Activated CD4-positive, alpha-beta T cell treated with anti-CD3 and anti-CD28 coated beads for 1 hour (primary cell): ENCODE results near the gene RASAL2.
"Not testable (repeated sequence)": the region's sequence is repeated elsewhere in the genome, so short reads cannot be mapped to it uniquely, and the experiment has no call there.

Experiments used
- DNase-seq: peaks from one replicate; pipeline ENCODE4 v3.0.0-alpha.2; 2020

Gene RASAL2

GRCh38 chr1:178168536-178168935 is 74.6 kb downstream of the RASAL2 start:
- no peak for DNase-seq

- no peak for DNase-seq
Observed at GRCh38 chr1:178169649-178170048, 75.7 kb downstream of the RASAL2 start.

GRCh38 chr1:178172939-178173338 is 79.0 kb downstream of the RASAL2 start:
- DNase-seq: no peak

- no peak for DNase-seq
Observed at GRCh38 chr1:178174539-178174938, 80.6 kb downstream of the RASAL2 start.

GRCh38 chr1:178180405-178180804 is 86.5 kb downstream of the RASAL2 start:
- no peak for DNase-seq

GRCh38 chr1:178183796-178184195 is 89.9 kb downstream of the RASAL2 start:
- no peak for DNase-seq

- no peak for DNase-seq
Observed at GRCh38 chr1:178188306-178188705, 94.4 kb downstream of the RASAL2 start.

GRCh38 chr1:178189814-178190213 is 95.9 kb downstream of the RASAL2 start:
- DNase-seq: no peak

- no peak for DNase-seq
Observed at GRCh38 chr1:178190881-178191280, 97.0 kb downstream of the RASAL2 start.

GRCh38 chr1:178192686-178193085 is 98.8 kb downstream of the RASAL2 start:
- DNase-seq: no peak

GRCh38 chr1:178196631-178197030 is 102.7 kb downstream of the RASAL2 start:
- no peak for DNase-seq

GRCh38 chr1:178202095-178202494 is 108.2 kb downstream of the RASAL2 start:
- not testable (repeated sequence) for DNase-seq

- not testable (repeated sequence) for DNase-seq
Observed at GRCh38 chr1:178202546-178202945, 108.6 kb downstream of the RASAL2 start.

GRCh38 chr1:178208269-178208856 is 114.5 kb downstream of the RASAL2 start:
- not testable (repeated sequence) for DNase-seq

- no peak for DNase-seq
Observed at GRCh38 chr1:178209935-178210334, 116.0 kb downstream of the RASAL2 start.

- no peak for DNase-seq
Observed at GRCh38 chr1:178218550-178218949, 124.6 kb downstream of the RASAL2 start.

- no peak for DNase-seq
Observed at GRCh38 chr1:178220094-178220493, 126.2 kb downstream of the RASAL2 start.

- no peak for DNase-seq
Observed at GRCh38 chr1:178223289-178223688, 129.4 kb downstream of the RASAL2 start.

GRCh38 chr1:178224358-178224757 is 130.5 kb downstream of the RASAL2 start:
- DNase-seq: no peak

GRCh38 chr1:178230881-178231409 is 137.0 kb downstream of the RASAL2 start:
- DNase-seq: no peak

- DNase-seq: no peak
Observed at GRCh38 chr1:178232108-178232507, 138.2 kb downstream of the RASAL2 start.

GRCh38 chr1:178232949-178233348 is 139.0 kb downstream of the RASAL2 start:
- DNase-seq: no peak

GRCh38 chr1:178237121-178237520 is 143.2 kb downstream of the RASAL2 start:
- no peak for DNase-seq

GRCh38 chr1:178238722-178239510 is 145.0 kb downstream of the RASAL2 start:
- no peak for DNase-seq
